Measurements from ENCODE around the gene RASSF3. TPM values are rescaled to one million over a fixed set of nuclear protein-coding genes. Genes with fewer than 3 reads are reported as not detected.

Gene RASSF3
- total and polyA plus RNA-seq, 9 donors: 18.2 to 64.5 (median 33.3) TPM

DNA sequence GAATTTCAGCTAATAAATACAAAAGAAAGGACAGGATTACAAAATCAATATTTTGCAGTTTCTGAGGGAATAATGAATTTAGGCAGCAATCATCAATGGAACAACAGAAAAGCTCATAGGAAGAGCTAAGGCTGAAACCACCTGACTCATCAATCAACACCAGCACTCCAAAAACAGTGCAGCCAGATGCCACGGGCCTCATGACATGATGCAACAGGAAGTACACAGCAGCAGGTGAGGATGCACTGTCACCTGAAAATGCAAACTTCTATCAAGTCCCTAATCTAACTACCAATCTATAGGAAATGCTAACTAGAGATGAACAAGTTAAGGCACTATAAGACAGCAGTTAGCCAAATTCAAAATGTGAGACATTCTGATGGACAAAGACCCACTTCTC is 127.2 kb downstream of the RASSF3 start:
- no peaks in the 10 kb centered on the region for H3K27me3 ChIP-seq
- H3K27ac ChIP-seq: no peak overlapping the region
- intact Hi-C loops (cut with DNase I): no loop called here
- no peaks in the 10 kb centered on the region for H3K9me3 ChIP-seq
- TF ChIP-seq EP300 (IDR thresholded peaks at IDR 0.05) (no peak), POLR2A (IDR thresholded peaks at IDR 0.05) (no peak), CTCF (IDR thresholded peaks at IDR 0.05) (no peak)
- WGBS, 3 donors: 33 to 59% (median 45%) methylated on average over 1 of the region's 1 CpG
- no peak overlapping the region for H3K4me3 ChIP-seq
- H3K4me1 ChIP-seq (ENCODE audit: insufficient read depth): peaks cover 11% of the 10 kb centered on the region
- no peaks in the 10 kb centered on the region for H3K36me3 ChIP-seq
- DNase-seq: no peak

GRCh38 chr12:64739778-64740177 is 129.5 kb downstream of the RASSF3 start:
- Histone ChIP-seq H3K27ac (no peak overlapping the region), H3K4me3 (no peak overlapping the region), H3K27me3 (no peaks in the 10 kb centered on the region), H3K9me3 (no peaks in the 10 kb centered on the region), H3K36me3 (no peaks in the 10 kb centered on the region), H3K4me1 (ENCODE audit: insufficient read depth) (peaks cover 11% of the 10 kb centered on the region)
- DNase-seq: no peak
- WGBS, 3 donors: 72 to 84% (median 74%) methylated on average over 2 of the region's 2 CpGs
- intact Hi-C loops (cut with DNase I): no loop called here
- no peak for TF ChIP-seq POLR2A (IDR thresholded peaks at IDR 0.05)
- no peak for TF ChIP-seq EP300 (IDR thresholded peaks at IDR 0.05)
- TF ChIP-seq CTCF (IDR thresholded peaks at IDR 0.05): no peak

DNA sequence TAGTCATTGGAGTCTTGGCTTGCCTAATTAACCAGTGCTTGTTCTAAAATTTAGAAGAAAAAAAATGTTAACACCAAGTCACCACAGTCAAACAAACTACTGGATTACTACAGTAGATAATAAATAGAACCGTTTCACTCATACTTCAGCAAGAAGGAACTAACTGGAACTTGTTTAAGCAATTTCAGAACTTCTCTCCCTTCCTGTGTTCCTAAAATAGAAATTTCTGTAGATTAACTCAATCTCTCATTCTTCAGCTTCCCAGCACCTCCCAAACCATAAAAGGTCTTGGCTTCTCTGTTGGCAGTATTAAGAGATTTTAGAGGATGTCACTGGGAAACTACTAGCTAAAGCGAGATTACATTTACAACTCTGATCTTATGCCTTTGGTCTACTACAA is 130.4 kb downstream of the RASSF3 start:
- intact Hi-C loops (cut with DNase I): no loop called here

GRCh38 chr12:64742416-64742815 is 132.1 kb downstream of the RASSF3 start:
- peaks cover 11% of the 10 kb centered on the region for H3K4me1 ChIP-seq (ENCODE audit: insufficient read depth)
- H3K27ac ChIP-seq: no peak overlapping the region
- WGBS, 3 donors: 90 to 94% (median 90%) methylated on average over 3 of the region's 3 CpGs
- TF ChIP-seq EP300 (IDR thresholded peaks at IDR 0.05): no peak
- TF ChIP-seq POLR2A (IDR thresholded peaks at IDR 0.05): no peak
- no peak for TF ChIP-seq CTCF (IDR thresholded peaks at IDR 0.05)
- H3K4me3 ChIP-seq: no peak overlapping the region
- H3K9me3 ChIP-seq: no peaks in the 10 kb centered on the region
- no peaks in the 10 kb centered on the region for H3K36me3 ChIP-seq
- intact Hi-C loops (cut with DNase I): no loop called here
- DNase-seq: no peak
- no peaks in the 10 kb centered on the region for H3K27me3 ChIP-seq

More for the DNA sequence above, 130.4 kb downstream of the RASSF3 start:
- no peaks in the 10 kb centered on the region for H3K27me3 ChIP-seq
- no peak overlapping the region for H3K27ac ChIP-seq
- 44 to 62% (median 52%) methylated on average over 2 of the region's 2 CpGs for WGBS, 3 donors
- no peaks in the 10 kb centered on the region for H3K9me3 ChIP-seq
- peaks cover 11% of the 10 kb centered on the region for H3K4me1 ChIP-seq (ENCODE audit: insufficient read depth)
- H3K36me3 ChIP-seq: no peaks in the 10 kb centered on the region
- DNase-seq: no peak
- H3K4me3 ChIP-seq: no peak overlapping the region
- TF ChIP-seq EP300 (IDR thresholded peaks at IDR 0.05): no peak
- no peak for TF ChIP-seq CTCF (IDR thresholded peaks at IDR 0.05)
- no peak for TF ChIP-seq POLR2A (IDR thresholded peaks at IDR 0.05)
